H9 (cell line): Measurements from ENCODE around the gene ZDHHC17. TPM values are rescaled to one million over a fixed set of nuclear protein-coding genes. Genes with fewer than 3 reads are reported as not detected.

ENCODE experiments used
- DNase-seq: peaks from one replicate; pipeline ENCODE4 v3.0.0-alpha.2; 2017
- H2AFZ ChIP-seq: one replicate; pipeline ENCODE4 v1.6.1; 2013; ENCODE audit warnings: mild to moderate bottlenecking, low read length, control low read depth, moderate library complexity
- H2AK5ac ChIP-seq: 2 replicates; pipeline ENCODE4 v1.6.1; 2013; ENCODE audit warnings: low read length, control low read depth, mixed read lengths; ENCODE audit not compliant: insufficient read length
- H2BK120ac ChIP-seq: one replicate; pipeline ENCODE4 v1.6.1; 2013; ENCODE audit warnings: low read depth, mild to moderate bottlenecking, low read length, control low read depth, inconsistent platforms; ENCODE audit not compliant: poor library complexity, severe bottlenecking
- H2BK12ac ChIP-seq: 2 replicates; pipeline ENCODE4 v1.6.1; 2013; ENCODE audit warnings: low read length, control low read depth, mixed read lengths, low read depth; ENCODE audit not compliant: insufficient read length
- H2BK15ac ChIP-seq: 2 replicates; pipeline ENCODE4 v1.6.1; 2013; ENCODE audit warnings: low read depth, low read length, control low read depth
- H2BK20ac ChIP-seq: one replicate; pipeline ENCODE4 v1.6.1; 2013; ENCODE audit warnings: low read depth, mild to moderate bottlenecking, low read length, control low read depth, inconsistent platforms; ENCODE audit not compliant: poor library complexity, severe bottlenecking
- H2BK5ac ChIP-seq: 2 replicates; pipeline ENCODE4 v1.6.1; 2013; ENCODE audit warnings: low read length, control low read depth, mixed read lengths; ENCODE audit not compliant: insufficient read length
- H3K14ac ChIP-seq: 2 replicates; pipeline ENCODE4 v1.6.1; 2013; ENCODE audit warnings: low read length, control low read depth; ENCODE audit not compliant: insufficient read depth
- H3K18ac ChIP-seq: 2 replicates; pipeline ENCODE4 v1.6.1; 2013; ENCODE audit warnings: low read depth, mild to moderate bottlenecking, mixed read lengths, low read length, control low read depth; ENCODE audit not compliant: insufficient read length
- H3K23ac ChIP-seq: 2 replicates; pipeline ENCODE4 v1.6.1; 2013; ENCODE audit warnings: low read length, control low read depth, mixed read lengths, low read depth; ENCODE audit not compliant: insufficient read length
- H3K23me2 ChIP-seq: 2 replicates; pipeline ENCODE4 v1.6.1; 2013; ENCODE audit warnings: low read depth, mild to moderate bottlenecking, mixed read lengths, low read length, control low read depth; ENCODE audit not compliant: insufficient read length, poor library complexity, severe bottlenecking
- H3K27ac ChIP-seq: 2 replicates; pipeline ENCODE4 v1.5.1; 2013; ENCODE audit warnings: low read length, control low read depth, mixed read lengths, low read depth; ENCODE audit not compliant: insufficient read length
- H3K27me3 ChIP-seq: 2 replicates; pipeline ENCODE4 v1.6.1; 2013; ENCODE audit warnings: low read length, control low read depth, inconsistent platforms; ENCODE audit not compliant: insufficient read depth
- H3K4ac ChIP-seq: 2 replicates; pipeline ENCODE4 v1.6.1; 2013; ENCODE audit warnings: low read depth, mild to moderate bottlenecking, control low read depth, inconsistent platforms, low read length, moderate library complexity
- H3K4me1 ChIP-seq: 2 replicates; pipeline ENCODE4 v1.6.1; 2013; ENCODE audit warnings: low read length, control low read depth, inconsistent platforms; ENCODE audit not compliant: insufficient read depth
- H3K4me2 ChIP-seq: 2 replicates; pipeline ENCODE4 v1.6.1; 2013; ENCODE audit warnings: low read length, control low read depth, mixed read lengths; ENCODE audit not compliant: insufficient read length, insufficient read depth
- H3K56ac ChIP-seq: 2 replicates; pipeline ENCODE4 v1.6.1; 2013; ENCODE audit warnings: low read depth, mild to moderate bottlenecking, mixed read lengths, low read length, control low read depth; ENCODE audit not compliant: insufficient read length
- H3K79me1 ChIP-seq: 2 replicates; pipeline ENCODE4 v1.6.1; 2013; ENCODE audit warnings: low read depth, mild to moderate bottlenecking, moderate library complexity, low read length, control low read depth, inconsistent platforms; ENCODE audit not compliant: insufficient read depth, poor library complexity, severe bottlenecking
- H3K79me2 ChIP-seq: 2 replicates; pipeline ENCODE4 v1.6.1; 2013; ENCODE audit warnings: low read length, control low read depth, inconsistent platforms; ENCODE audit not compliant: insufficient read depth
- H3K9ac ChIP-seq: 2 replicates; pipeline ENCODE4 v1.6.1; 2013; ENCODE audit warnings: low read length, control low read depth, mixed read lengths; ENCODE audit not compliant: insufficient read length; ENCODE audit errors: extremely low read depth
- H3K9me3 ChIP-seq: one replicate; pipeline ENCODE4 v1.6.1; 2013; ENCODE audit warnings: low read depth, low read length, inconsistent platforms; ENCODE audit not compliant: control insufficient read depth
- H3T11ph ChIP-seq: one replicate; pipeline ENCODE4 v1.6.1; 2013; ENCODE audit warnings: mild to moderate bottlenecking, low read length, control low read depth, inconsistent platforms
- H4K20me1 ChIP-seq: one replicate; pipeline ENCODE4 v1.6.1; 2013; ENCODE audit not compliant: control insufficient read depth, insufficient read length, insufficient read depth
- H4K5ac ChIP-seq: 2 replicates; pipeline ENCODE4 v1.6.1; 2013; ENCODE audit warnings: low read depth, mild to moderate bottlenecking, mixed read lengths, low read length, control low read depth; ENCODE audit not compliant: insufficient read length
- H4K8ac ChIP-seq: replicated peaks from 2 replicates; pipeline ENCODE4 v1.6.1; 2013; ENCODE audit warnings: low read length, control low read depth, mixed read lengths, low read depth; ENCODE audit not compliant: insufficient read length
- H4K91ac ChIP-seq: 2 replicates; pipeline ENCODE4 v1.6.1; 2013; ENCODE audit warnings: low read depth, mild to moderate bottlenecking, moderate library complexity, mixed read lengths, low read length, control low read depth; ENCODE audit not compliant: insufficient read length
- H3K27ac Mint-ChIP-seq, 3 experiments: 2 replicates in 2 of 3; 3 replicates in 1 of 3; pipeline ENCODE4 v1.8.0; 2020 to 2021; ENCODE audit warnings: mixed read lengths in 3 of 3, mild to moderate bottlenecking in 1 of 3, moderate library complexity in 1 of 3
- H3K27me3 Mint-ChIP-seq: 2 replicates; pipeline ENCODE4 v1.8.0; 2021; ENCODE audit warnings: low read depth, mild to moderate bottlenecking, moderate library complexity, mixed read lengths
- H3K36me3 Mint-ChIP-seq, 3 experiments: 2 replicates in 2 of 3; 3 replicates in 1 of 3; pipeline ENCODE4 v1.8.0; 2020 to 2021; ENCODE audit warnings: low read depth in 3 of 3, mixed read lengths in 3 of 3; ENCODE audit not compliant: insufficient read depth in 1 of 3
- H3K4me1 Mint-ChIP-seq, 2 experiments: 2 replicates each; pipeline ENCODE4 v1.8.0; 2020; ENCODE audit warnings: mixed read lengths in 2 of 2
- H3K4me3 Mint-ChIP-seq, 2 experiments: 2 replicates in 1 of 2; 3 replicates in 1 of 2; pipeline ENCODE4 v1.8.0; 2020 to 2021; ENCODE audit warnings: mild to moderate bottlenecking in 2 of 2, mixed read lengths in 2 of 2, moderate library complexity in 1 of 2
- H3K9me3 Mint-ChIP-seq, 2 experiments: 2 replicates in 1 of 2; 3 replicates in 1 of 2; pipeline ENCODE4 v1.8.0; 2020; ENCODE audit warnings: mild to moderate bottlenecking in 2 of 2, mixed read lengths in 2 of 2, moderate library complexity in 1 of 2
- WGBS: extraction: QIAGEN DNeasy Blood & Tissue Kit; methylation state at CpG from one replicate; pipeline ENCODE4 v1.1.7; 2013; ENCODE audit warnings: missing lambda C conversion rate, low lambda C conversion rate, mixed read lengths; ENCODE audit not compliant: insufficient read length; ENCODE audit errors: extremely low coverage; 5-methylcytosine and 5-hydroxymethylcytosine counted together
- total RNA-seq: library from RNA; stranded (reverse); gene quantifications from 2 replicates; pipeline ENCODE4 v1.2.1, GENCODE V29; 2021
- TF ChIP-seq, protein P1 (sequence below): fragments of 200-600 bp; sonication (generic); conservative IDR thresholded peaks from 3 replicates; pipeline ENCODE4 v1.8.0; 2021; ENCODE audit warnings: antibody characterized with exemption, mild to moderate bottlenecking

Gene ZDHHC17
- total RNA-seq, 1 experiment from 2014 or later = 32.6 TPM

GRCh38 chr12:76777765-76778216, 13.9 kb downstream of the ZDHHC17 start:
- Histone ChIP-seq H2AK5ac (no peak overlapping the region), H3K4me2 (no peak overlapping the region), H3K23ac (no peak overlapping the region), H3K9ac (no peak overlapping the region), H2BK120ac (no peak overlapping the region), H3K9me3 (no peaks in the 10 kb centered on the region), H3K27me3 (no peaks in the 10 kb centered on the region), H2BK12ac (no peak overlapping the region), H2BK20ac (no peak overlapping the region), H3K4me1 (peaks cover 12% of the 10 kb centered on the region), H3K27ac (no peak overlapping the region), H4K8ac (no peak overlapping the region), H3K4ac (no peak overlapping the region), H2BK5ac (no peak overlapping the region), H3K79me2 (peaks cover 20% of the 10 kb centered on the region; the same call in 1 of the 2 replicates), H3K79me1 (no peaks in the 10 kb centered on the region), H3K14ac (no peak overlapping the region), H2BK15ac (no peak overlapping the region), H3K18ac (no peak overlapping the region), H3K23me2 (no peaks in the 10 kb centered on the region), H3T11ph (no peak overlapping the region), H4K20me1 (no peaks in the 10 kb centered on the region), H4K91ac (no peak overlapping the region), H2AFZ (no peak overlapping the region), H4K5ac (no peak overlapping the region), H3K56ac (no peak overlapping the region)
- TF ChIP-seq, protein P1, sequence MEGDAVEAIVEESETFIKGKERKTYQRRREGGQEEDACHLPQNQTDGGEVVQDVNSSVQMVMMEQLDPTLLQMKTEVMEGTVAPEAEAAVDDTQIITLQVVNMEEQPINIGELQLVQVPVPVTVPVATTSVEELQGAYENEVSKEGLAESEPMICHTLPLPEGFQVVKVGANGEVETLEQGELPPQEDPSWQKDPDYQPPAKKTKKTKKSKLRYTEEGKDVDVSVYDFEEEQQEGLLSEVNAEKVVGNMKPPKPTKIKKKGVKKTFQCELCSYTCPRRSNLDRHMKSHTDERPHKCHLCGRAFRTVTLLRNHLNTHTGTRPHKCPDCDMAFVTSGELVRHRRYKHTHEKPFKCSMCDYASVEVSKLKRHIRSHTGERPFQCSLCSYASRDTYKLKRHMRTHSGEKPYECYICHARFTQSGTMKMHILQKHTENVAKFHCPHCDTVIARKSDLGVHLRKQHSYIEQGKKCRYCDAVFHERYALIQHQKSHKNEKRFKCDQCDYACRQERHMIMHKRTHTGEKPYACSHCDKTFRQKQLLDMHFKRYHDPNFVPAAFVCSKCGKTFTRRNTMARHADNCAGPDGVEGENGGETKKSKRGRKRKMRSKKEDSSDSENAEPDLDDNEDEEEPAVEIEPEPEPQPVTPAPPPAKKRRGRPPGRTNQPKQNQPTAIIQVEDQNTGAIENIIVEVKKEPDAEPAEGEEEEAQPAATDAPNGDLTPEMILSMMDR = no peak
- Mint-ChIP-seq H3K9me3 (no peaks in the 10 kb centered on the region), H3K36me3 (peaks cover 4 to 5% (median 4%) of the 10 kb centered on the region in 3 experiments; a peak in 4 of 7 replicates), H3K27ac (peak overlapping the region; percentile 15 to 31 (median 24); a peak in 5 of 7 replicates), H3K27me3 (no peaks in the 10 kb centered on the region), H3K4me1 (peaks cover 38 to 54% of the 10 kb centered on the region in 2 experiments), H3K4me3 (no peak overlapping the region)
- no peak for DNase-seq
- WGBS = no CpG with 5 or more reads among the region's 5 CpGs
